B cell (primary cell): ENCODE measurements around the gene STPG3. TPM values are rescaled to one million over a fixed set of nuclear protein-coding genes. Genes with fewer than 3 reads are reported as not detected.
A peak's percentile ranks its signal among the peaks of the same experiment; 100 is the strongest.

Experiments used
- ATAC-seq: fragments of 200-7000 bp; cut with Tn5 transposase; one replicate; pipeline ENCODE4 v1.10.0; 2021; ENCODE audit warnings: low read depth, mild to moderate bottlenecking, moderate number of reproducible peaks, moderate library complexity
- CTCF ChIA-PET: fragments of 350-600 bp; sonication (Branson Sonifier 250); formaldehyde crosslinking; loops from one replicate; lab custom pipeline; 2021; ENCODE audit warnings: antibody characterized with exemption, inconsistent platforms; lab: Charles Lee
- POLR2A ChIA-PET: fragments of 350-600 bp; sonication (Branson Sonifier 250); formaldehyde crosslinking; loops from one replicate; lab custom pipeline; 2021; ENCODE audit warnings: antibody characterized with exemption; lab: Charles Lee
- DNase-seq: peaks from one replicate; pipeline ENCODE4 v3.0.0; 2013
- H2AFZ ChIP-seq: 2 replicates; pipeline ENCODE4 v1.6.1; 2012; ENCODE audit warnings: mild to moderate bottlenecking, low read depth, low read length; ENCODE audit not compliant: insufficient read depth, poor library complexity, severe bottlenecking
- H3K27ac ChIP-seq, 2 donors: 1 replicate in 1 of 2; 2 replicates in 1 of 2; pipeline ENCODE4 v1.5.1; 2012 to 2013; ENCODE audit warnings: low read length in 2 of 2, mild to moderate bottlenecking in 2 of 2, moderate library complexity in 1 of 2
- H3K27me3 ChIP-seq, 4 experiments: fragments of 200-600 bp in 1 of 4; sonication (generic) in 1 of 4; replicated peaks in 1 of 4; 1 replicate in 2 of 4; 2 replicates in 2 of 4; pipeline versions ENCODE4 v1.6.1 to v1.7.0; 2013 to 2016; ENCODE audit warnings: low read length in 3 of 4, mild to moderate bottlenecking in 2 of 4, mixed read lengths in 1 of 4, moderate library complexity in 1 of 4; ENCODE audit not compliant: insufficient read depth in 4 of 4, control insufficient read depth in 3 of 4; ENCODE audit errors: control extremely low read depth in 1 of 4
- H3K36me3 ChIP-seq, 2 experiments: replicated peaks in 1 of 2; 1 replicate in 1 of 2; 2 replicates in 1 of 2; pipeline versions ENCODE4 v1.6.1 to v1.7.1; 2013; ENCODE audit warnings: low read length in 1 of 2; ENCODE audit not compliant: insufficient read depth in 2 of 2, control insufficient read depth in 1 of 2; ENCODE audit errors: control extremely low read depth in 1 of 2, extremely low read depth in 1 of 2
- H3K4me1 ChIP-seq, 2 donors: fragments of 200-600 bp in 1 of 2; sonication (generic) in 1 of 2; 1 replicate in 1 of 2; 2 replicates in 1 of 2; pipeline versions ENCODE4 v1.5.1 to v1.6.1; 2013 to 2017; ENCODE audit warnings: low read length in 2 of 2; ENCODE audit not compliant: control insufficient read depth in 2 of 2, insufficient read depth in 2 of 2
- H3K4me2 ChIP-seq: replicated peaks from 2 replicates; pipeline ENCODE3; 2012; ENCODE audit warnings: mild to moderate bottlenecking, low read depth, low read length; ENCODE audit not compliant: poor library complexity, severe bottlenecking
- H3K4me3 ChIP-seq, 5 experiments: fragments of 200-600 bp in 1 of 5; sonication (generic) in 1 of 5; 1 replicate in 3 of 5; 2 replicates in 2 of 5; pipeline versions ENCODE4 v1.5.1 to v1.7.0; 2011 to 2016; ENCODE audit warnings: low read length in 4 of 5, mild to moderate bottlenecking in 4 of 5, low read depth in 2 of 5, control low read depth in 1 of 5, moderate library complexity in 1 of 5; ENCODE audit not compliant: insufficient read depth in 1 of 5; ENCODE audit errors: control extremely low read depth in 1 of 5, extremely low read depth in 1 of 5
- H3K79me2 ChIP-seq: fragments of 200-600 bp; sonication (generic); one replicate; pipeline ENCODE4 v1.6.0; 2016; ENCODE audit warnings: low read length; ENCODE audit not compliant: control insufficient read depth, insufficient read depth
- H3K9ac ChIP-seq: fragments of 200-600 bp; sonication (generic); 2 replicates; pipeline ENCODE4 v1.6.1; 2017; ENCODE audit warnings: mild to moderate bottlenecking, low read length, moderate library complexity
- H3K9me3 ChIP-seq, 3 donors: one replicate each; pipeline versions ENCODE4 v1.6.1 to v1.7.1; 2013; ENCODE audit warnings: low read length in 2 of 3; ENCODE audit not compliant: control insufficient read depth in 2 of 3, insufficient read depth in 1 of 3; ENCODE audit errors: control extremely low read depth in 1 of 3
- H4K20me1 ChIP-seq: 2 replicates; pipeline ENCODE4 v1.6.0; 2012; ENCODE audit warnings: mild to moderate bottlenecking, low read length; ENCODE audit not compliant: insufficient read depth, control insufficient read depth, poor library complexity, severe bottlenecking
- H3K27ac Mint-ChIP-seq: one replicate; pipeline ENCODE4 v1.8.0; 2021; ENCODE audit warnings: mixed read lengths
- H3K27me3 Mint-ChIP-seq: one replicate; pipeline ENCODE4 v1.8.0; 2021; ENCODE audit warnings: mixed read lengths
- H3K4me1 Mint-ChIP-seq: one replicate; pipeline ENCODE4 v1.8.0; 2021; ENCODE audit warnings: mixed read lengths
- H3K4me3 Mint-ChIP-seq: one replicate; pipeline ENCODE4 v1.8.0; 2021; ENCODE audit warnings: mixed read lengths
- H3K9me3 Mint-ChIP-seq: one replicate; pipeline ENCODE4 v1.8.0; 2022; ENCODE audit warnings: mixed read lengths; ENCODE audit not compliant: insufficient read depth
- CTCF ChIP-seq: fragments of 200-600 bp; IDR thresholded peaks from one replicate; pipeline ENCODE4 v1.8.0; 2022; ENCODE audit warnings: antibody characterized with exemption, mild to moderate bottlenecking
- EZH2 ChIP-seq: IDR thresholded peaks from 2 replicates; pipeline ENCODE4 v1.6.1; 2012; ENCODE audit warnings: borderline replicate concordance, low read depth, mild to moderate bottlenecking, moderate library complexity, low read length; ENCODE audit not compliant: insufficient read depth, poor library complexity, severe bottlenecking
- WGBS: methylation state at CpG from one replicate; pipeline ENCODE4 v1.1.5; 2013; ENCODE audit warnings: missing lambda C conversion rate; ENCODE audit not compliant: insufficient coverage; 5-methylcytosine and 5-hydroxymethylcytosine counted together
- intact Hi-C: fragments of 100-400 bp; cut with micrococcal nuclease; formaldehyde crosslinking; loops from one replicate; pipeline ENCODE4 v1.10.0; 2022
- polyA plus RNA-seq: library from polyadenylated mRNA; depleted of rRNA; stranded (reverse); fragments of >200 nt; gene quantifications from 2 replicates; pipeline ENCODE4 v1.2.3, GENCODE V29; 2012
- total RNA-seq, 2 donors: library from RNA; stranded (reverse); fragments of 120-200 nt in 1 of 2; gene quantifications; 1 replicate in 1 of 2; 2 replicates in 1 of 2; pipeline versions ENCODE4 v1.2.3 to v1.2.4, GENCODE V29; 2013 to 2022

Gene STPG3
- total and polyA plus RNA-seq, 2 donors (not counting 1 experiment from before 2014, with no cell fraction given): not detected

GRCh38 chr9:137240318-137240840, 10.7 kb upstream of the STPG3 start:
- DNase-seq: no peak
- under 1% methylated on average over 58 of the region's 58 CpGs for WGBS
- H3K9ac ChIP-seq: peak overlapping the region; percentile 72

More at GRCh38 chr9:137240318-137240840, 10.7 kb upstream of the STPG3 start:
- Mint-ChIP-seq H3K27me3 (no peaks in the 10 kb centered on the region), H3K4me1 (peaks cover 45% of the 10 kb centered on the region), H3K4me3 (peak overlapping the region; percentile 72), H3K27ac (peak overlapping the region; percentile 56), H3K9me3 (no peaks in the 10 kb centered on the region)
- Histone ChIP-seq H3K9me3 (peaks cover 0 to 3% (median 0%) of the 10 kb centered on the region in 3 donors), H3K4me1 (peaks cover 35 to 59% of the 10 kb centered on the region in 2 donors), H3K79me2 (peaks cover 60% of the 10 kb centered on the region), H3K27me3 (no peaks in the 10 kb centered on the region), H3K4me3 (peak overlapping the region; percentile 50 to 84 (median 73)), H4K20me1 (peaks cover 51% of the 10 kb centered on the region), H2AFZ (peak overlapping the region; percentile 89), H3K4me2 (peak overlapping the region; percentile 95), H3K36me3 (peaks cover 0 to 20% of the 10 kb centered on the region in 2 experiments), H3K27ac (peak overlapping the region; percentile 83 to 90)
- POLR2A ChIA-PET: interaction anchor here (0.5 to 1.7 kb wide), 20 partner anchors 13 to 398 kb away, joined by 3 to 29 read pairs (median 4); partner anchors contain the start of genes AJM1, ARRDC1, MAN1B1 and NELFB
- no peak for TF ChIP-seq EZH2
- no peak for TF ChIP-seq CTCF
- CTCF ChIA-PET: interaction anchor here (0.6 to 8.9 kb wide), 9 partner anchors 13 to 194 kb away, joined by 3 to 76 read pairs (median 6); partner anchors contain the start of genes ANAPC2, CYSRT1, MAN1B1 and NELFB
- intact Hi-C loops: loop anchor here (1.0 kb wide), 2 partner anchors 17 to 35 kb away; partner anchors contain the start of genes NDOR1 and TMEM203
- peak; percentile 15 for ATAC-seq
